Adrenal gland (tissue), 5 donors: ENCODE measurements around the gene TTC33.

Source experiments
- CTCF ChIP-seq, 6 experiments: fragments of 450-650 bp in 4 of 6; fragments of 200-600 bp in 2 of 6; sonication (generic) in 1 of 6; IDR thresholded peaks; 1 replicate in 5 of 6; 2 replicates in 1 of 6; pipeline versions ENCODE4 v1.5.1 to v1.8.0; 2016 to 2021; ENCODE audit warnings: antibody characterized with exemption in 6 of 6, mild to moderate bottlenecking in 2 of 6, moderate library complexity in 1 of 6
- POLR2A ChIP-seq, 2 donors: fragments of 450-650 bp; IDR thresholded peaks; one replicate each; pipeline ENCODE4 v1.6.1; 2017; ENCODE audit warnings: antibody characterized with exemption in 2 of 2, mild to moderate bottlenecking in 2 of 2, moderate library complexity in 1 of 2
- donor health status: DM: no; HTN: no; CAD: no.

DNA sequence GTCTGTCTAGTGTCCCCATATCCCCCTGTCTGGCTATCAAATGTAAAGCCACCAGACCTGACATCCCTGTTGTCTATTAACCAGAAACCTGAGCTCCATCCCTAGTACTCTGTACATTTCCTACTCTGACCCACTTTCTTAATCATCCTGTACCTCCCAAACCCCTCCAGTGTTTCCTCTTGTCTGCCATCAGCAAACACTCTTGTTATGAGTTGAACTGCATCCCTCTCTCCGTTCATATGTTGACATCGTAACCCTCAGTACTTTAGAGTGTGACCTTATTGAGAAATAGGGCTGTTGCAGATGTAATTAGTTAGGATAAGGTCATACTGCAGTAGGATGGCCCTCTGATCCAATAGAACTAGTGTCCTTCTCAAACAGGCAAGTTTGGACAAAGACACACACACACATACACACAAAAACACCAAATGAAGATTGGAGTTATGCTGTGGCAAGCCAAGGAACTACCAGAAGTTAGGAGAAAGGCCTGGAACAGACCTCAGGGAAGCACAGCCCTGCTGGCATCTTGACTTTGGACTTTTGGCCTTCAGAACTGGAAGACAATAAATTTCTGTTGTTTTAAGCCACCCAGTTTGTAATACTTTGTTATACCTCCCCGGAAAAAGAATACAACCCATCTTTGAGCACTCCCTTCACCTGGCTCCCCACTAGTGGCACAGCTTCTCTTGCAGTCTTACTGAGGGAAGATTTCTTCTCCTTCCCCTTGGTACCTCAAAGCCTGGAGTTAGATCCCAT, 256.1 kb downstream of the TTC33 start:
- TF ChIP-seq CTCF (IDR thresholded peaks at IDR 0.05) (no peak), POLR2A (IDR thresholded peaks at IDR 0.05) (no peak)
